Skeletal muscle cell (primary cell): Measurements from ENCODE around the gene NAA10.
A peak's percentile ranks its signal among the peaks of the same experiment; 100 is the strongest.

Experiments used
- DNase-seq: peaks from one replicate; pipeline ENCODE4 v3.0.0-alpha.2; 2010; ENCODE audit warnings: low read depth
- H3K4me3 ChIP-seq: 2 replicates; pipeline ENCODE4 v1.5.1; 2011; ENCODE audit warnings: low read depth, mild to moderate bottlenecking, control low read depth, low read length, moderate library complexity

The NAA10 gene

DNA sequence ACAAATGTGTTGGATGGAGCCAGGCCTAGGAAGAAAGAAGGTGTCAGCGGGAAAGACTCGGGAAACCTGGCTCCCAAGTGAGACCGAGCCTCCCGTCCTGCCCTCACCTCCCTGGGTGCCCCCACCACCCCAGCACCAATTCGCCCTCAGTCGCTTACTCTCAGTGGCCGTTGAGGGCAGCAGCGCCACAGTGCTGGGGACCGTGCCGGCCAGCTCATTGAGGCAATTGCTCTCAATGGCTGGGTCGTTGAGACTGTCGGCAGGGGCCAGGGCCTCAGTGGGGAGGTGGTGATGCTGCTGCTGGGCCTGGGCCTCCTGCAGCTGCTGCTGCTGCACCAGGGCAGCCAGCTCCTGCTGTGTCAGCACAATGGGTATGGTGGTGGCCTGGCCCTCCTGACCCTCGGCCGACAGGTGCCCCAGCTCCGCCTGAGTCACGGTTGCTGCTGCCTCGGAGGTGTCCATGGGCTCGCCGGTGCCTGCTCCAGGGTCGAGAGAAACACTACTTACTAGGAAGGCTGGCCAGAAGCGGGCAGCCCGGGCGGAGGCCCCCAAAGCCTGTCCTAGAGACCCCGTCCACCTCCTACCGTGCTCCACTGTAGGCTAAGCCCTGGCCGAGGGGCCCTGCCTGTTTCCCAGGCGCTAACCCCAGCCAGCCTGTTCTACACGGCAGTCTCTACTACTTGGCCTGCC lies 17.0 kb upstream of the NAA10 start:
- H3K4me3 ChIP-seq, result no peak overlapping the region
- DNase-seq, result no peak

DNA sequence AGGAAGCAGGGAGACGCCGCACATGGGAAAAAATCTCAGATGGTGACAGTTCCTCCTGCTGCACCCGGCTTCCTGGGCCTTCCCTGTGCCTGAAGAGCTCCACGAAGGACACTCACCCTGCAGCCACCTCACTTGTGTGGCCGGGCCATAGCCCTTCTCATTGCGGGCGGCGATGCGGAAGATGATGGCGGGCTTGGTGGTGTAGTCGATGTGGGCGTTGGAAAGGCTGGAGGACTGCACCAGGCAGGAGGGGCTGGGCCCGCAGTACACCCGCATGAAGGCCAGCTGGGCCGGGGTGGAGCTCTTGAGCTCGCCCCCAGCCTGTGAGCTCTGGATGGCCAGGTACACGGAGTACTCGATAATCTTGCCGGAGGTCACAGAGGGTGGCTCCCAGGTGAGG lies 15.3 kb upstream of the NAA10 start:
- no peak for DNase-seq

DNA sequence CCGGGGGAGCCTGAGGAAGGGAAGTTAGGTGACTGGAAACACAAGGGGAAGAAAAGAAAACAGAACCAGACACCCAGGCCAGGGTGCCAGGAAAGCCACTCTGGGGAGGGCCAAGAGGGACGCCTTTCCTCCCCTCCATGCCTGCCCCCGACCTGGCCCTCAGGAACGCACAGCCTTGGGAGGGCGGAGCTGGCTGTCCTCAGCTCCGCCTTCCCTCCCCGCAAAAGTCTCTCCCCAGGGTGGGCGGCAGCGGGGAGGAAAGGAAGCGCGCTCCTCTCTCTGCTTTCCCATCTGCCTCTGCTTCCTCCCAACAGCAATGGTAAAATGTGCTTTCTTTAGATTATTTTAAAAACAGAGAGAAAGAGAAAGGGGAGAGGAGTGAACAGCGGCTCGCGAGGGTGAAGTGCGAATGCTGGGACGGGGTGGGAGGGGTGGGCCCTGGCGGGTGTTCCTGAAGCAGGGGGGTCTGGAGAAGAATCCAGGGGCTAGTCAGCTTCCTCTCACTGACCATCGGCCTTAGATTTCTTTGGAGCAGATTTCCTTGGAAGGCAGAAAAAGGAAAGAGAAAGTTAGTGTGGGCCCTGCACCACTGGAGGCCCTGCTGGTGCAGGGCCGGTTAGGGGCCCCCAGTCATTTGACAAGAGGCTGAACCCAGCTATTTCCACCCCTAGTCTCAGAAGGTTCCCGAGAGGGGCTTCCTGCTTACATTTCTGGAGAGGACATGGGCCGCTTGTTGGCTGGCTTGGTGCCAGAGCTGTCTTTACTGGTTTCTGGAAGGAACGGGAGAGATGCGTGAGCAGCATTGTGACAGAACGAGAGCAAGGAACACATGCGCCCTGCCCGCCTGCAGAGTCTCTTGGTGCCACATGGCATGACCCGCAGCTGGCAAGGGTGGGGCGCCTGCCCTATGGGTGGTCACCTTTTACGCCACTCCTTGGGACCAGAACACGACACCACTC lies 14.3 kb upstream of the NAA10 start:
- no peak overlapping the region for H3K4me3 ChIP-seq
- no peak for DNase-seq

More for the DNA sequence above, 15.3 kb upstream of the NAA10 start:
- H3K4me3 ChIP-seq, result no peak overlapping the region

DNA sequence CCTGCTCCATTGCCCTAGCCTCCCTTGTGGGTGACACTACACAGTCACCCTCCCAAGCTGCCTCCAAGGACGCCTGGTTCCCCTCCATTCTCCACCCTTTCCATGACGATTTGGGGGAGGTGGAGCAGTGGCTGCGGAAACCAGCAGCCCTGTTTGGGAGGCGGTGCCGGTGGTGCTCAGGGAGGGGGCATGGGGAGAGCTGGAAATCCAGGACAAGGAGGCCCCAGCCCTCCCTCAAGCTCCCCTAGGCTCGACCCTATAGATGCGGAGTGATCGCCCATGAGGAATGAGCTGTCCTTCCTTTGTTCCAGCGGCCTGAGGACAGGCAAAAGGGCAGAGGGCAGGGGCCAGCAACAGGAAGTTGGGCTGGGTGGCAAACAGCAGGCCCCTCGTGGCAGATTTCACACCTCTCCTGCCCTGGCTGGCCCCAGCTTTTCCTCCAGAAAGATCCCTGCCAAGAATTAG lies 13.2 kb upstream of the NAA10 start:
- no peak for DNase-seq
- H3K4me3 ChIP-seq, result no peak overlapping the region

DNA sequence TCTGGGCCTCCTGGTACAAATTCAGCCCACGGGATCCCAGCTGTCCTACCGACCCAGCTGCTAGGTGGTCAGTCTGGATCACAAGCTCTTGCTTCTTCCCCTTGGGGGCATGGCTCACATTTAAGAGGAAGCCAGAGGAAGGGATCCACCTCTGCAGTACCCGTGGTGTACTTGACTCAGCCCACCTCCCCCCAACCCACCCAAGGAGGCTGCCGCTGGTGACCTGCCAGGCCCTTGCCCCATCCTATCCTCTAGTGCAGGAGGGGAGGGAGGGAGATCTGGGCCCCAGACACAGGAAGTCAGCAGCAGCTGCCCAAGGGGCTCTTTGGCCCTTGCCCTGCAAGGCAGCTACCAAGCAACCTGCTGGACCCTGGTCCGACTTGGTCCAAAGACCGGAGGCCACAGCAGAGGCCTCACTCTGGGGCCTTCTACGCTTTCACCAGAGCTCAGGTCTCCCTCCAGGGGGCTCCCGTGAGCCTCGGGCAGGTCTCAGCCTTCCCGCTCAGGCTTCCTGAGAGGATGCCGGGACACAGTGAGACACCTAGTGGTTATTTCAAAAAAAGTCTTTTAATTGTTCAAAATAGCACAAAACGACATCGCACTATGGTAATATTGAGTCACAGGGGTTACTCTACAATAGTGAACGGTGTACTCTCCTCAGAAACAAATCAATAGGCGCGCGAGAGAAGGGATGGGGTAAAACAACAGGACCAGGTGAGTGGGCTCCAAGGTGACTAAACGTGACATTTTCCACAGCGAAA lies 12.4 kb upstream of the NAA10 start:
- H3K4me3 ChIP-seq, result no peak overlapping the region
- DNase-seq, result no peak

DNA sequence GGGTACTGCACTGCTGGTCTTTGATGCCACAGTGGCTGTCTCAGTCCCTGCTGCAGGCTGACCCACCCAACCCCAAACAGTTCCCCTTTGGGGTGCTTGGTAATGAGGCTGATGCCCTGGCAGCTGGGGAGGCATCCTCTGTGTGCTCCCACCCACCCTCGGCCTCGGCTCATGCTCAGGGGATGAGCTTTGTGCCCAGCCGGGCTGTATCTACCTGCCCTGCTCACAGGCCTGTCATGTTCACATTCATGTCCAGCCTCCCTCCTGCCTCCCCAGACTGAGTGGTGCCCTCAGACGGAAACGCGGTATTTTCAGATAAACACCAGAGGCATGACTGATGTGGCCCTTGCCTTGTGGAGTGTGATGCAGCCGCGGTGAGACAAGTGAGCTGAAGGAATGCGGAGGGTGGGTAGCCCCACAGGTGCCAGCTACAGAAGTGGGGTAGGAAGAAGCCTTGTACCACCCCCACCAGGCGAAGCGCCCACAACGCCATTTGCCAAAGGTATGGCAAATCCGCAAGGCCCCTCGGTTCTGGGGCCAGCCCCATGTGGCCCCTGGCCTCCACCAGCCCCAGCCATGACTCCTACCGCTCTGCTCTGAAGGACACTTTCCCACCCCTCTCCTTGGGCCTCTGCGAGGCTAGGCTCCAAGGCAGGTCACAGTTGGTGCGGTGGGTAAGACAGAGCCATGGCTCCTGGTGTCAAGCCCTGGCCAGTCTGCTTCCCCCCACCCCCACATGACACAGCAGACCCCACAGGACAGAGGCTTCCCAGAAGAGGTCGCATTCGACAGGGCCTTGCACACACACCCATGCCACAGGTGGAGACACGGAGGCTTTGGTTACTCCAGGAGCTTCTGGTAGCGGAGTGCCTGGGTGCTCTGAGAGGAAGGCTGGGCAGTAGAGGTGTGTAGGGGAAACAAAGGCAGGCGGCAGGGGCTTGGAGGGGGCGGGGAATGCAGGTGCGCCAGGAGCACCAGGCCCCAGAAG lies 11.4 kb upstream of the NAA10 start:
- no peak for DNase-seq
- no peak overlapping the region for H3K4me3 ChIP-seq

DNA sequence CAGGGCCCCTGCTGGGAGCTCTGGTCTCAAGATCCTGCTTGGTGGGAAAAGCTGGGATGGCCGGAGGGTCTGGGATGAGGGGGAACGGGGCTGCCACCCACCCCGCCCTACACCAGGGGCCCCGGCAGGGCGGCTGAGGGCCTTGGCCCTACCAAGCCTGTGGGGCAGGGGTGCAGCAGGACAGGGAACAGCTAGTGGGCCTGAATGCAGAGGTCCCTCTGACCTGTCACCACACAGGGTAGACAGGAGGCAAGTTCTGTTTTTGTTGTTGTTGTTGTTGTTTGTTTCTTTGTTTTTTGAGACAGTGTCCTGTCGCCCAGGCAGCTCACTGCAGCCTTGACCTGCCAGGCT lies 9.9 kb upstream of the NAA10 start:
- no peak for DNase-seq
- no peak overlapping the region for H3K4me3 ChIP-seq

DNA sequence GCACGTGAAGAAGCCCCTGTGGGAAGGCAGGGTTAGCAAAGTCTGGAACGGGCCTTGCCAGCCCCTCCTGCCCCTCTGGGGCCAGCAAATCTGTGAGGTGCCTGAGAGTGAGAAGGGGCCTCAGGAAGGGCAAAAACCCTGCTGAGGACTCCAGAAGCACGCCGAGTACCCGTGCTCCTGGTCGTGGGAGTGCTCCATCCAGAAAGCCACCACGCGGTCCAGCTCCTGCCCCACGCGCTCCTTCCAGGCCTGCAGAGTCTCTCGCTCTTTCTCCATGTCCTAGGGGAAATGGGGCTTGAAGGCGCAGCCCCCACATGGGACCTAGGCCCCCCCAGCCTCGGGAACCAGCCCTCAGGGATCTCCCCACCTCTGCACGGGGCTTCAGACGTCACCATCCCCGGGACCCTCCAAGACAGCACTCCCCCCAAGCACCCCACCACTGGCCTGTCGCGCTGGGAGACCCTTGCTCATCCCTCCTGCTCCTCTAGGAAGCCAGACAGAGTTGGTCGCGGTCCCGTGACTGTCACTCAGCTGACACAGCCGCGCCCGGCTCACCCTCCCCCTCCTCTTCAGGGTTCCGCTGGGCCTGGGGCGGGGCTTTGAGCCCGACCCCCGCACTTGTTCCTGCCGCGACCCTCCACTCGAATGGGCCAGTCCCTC lies 9.4 kb upstream of the NAA10 start, which contains the start of gene RENBP:
TSS of gene RENBP (minus strand) at position 504 of the 660 bp plus-strand sequence. CDS start at position 471, 33 bp downstream.
- no peak within 1 kb of the TSS for H3K4me3 ChIP-seq
- no peak for DNase-seq

DNA sequence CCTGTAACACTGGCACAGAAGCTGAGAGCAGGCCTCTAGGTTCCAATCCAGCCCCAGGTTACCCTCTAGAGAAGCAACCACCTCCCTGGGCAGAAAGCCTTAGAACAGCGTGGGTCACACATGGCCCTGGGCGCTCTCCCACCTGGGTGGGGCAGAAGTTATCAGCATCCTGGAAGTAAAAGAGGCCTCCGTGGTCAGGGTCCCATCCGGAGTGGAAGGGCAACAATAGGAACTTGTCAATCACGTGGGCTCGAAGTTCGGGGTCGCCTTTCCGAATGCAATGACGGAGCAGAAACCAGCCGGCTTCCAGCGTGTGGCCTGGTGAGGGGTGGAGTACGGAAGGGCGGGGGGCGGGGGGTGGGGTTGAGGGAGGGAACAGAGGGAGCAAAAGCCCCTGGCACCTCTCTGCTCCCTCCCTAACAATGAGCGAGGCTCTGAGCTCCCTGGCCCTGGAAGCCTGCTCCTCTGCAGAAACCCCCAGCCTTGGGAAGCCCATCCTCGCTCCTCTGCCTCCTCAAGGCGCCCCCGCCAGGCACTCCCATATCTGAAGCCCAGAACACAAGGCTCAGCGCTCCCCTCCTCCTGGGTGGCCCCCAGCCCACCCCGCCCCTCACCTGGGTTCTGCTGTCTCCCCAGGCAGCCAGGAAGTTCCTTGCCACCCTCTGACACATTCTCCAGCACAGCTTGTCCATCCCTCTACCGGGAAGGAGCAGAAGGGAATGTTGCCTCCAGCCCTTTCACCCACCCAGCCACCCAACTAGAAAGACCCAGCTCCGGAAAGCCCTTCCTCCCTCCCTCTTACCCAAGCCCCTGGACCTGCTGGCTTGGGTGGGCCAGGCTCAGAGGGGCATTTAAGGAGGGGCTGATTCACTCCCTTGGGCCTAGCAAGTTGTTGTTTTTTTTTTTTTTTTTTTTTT lies 6.8 kb upstream of the NAA10 start:
- DNase-seq, result no peak
- no peak overlapping the region for H3K4me3 ChIP-seq

DNA sequence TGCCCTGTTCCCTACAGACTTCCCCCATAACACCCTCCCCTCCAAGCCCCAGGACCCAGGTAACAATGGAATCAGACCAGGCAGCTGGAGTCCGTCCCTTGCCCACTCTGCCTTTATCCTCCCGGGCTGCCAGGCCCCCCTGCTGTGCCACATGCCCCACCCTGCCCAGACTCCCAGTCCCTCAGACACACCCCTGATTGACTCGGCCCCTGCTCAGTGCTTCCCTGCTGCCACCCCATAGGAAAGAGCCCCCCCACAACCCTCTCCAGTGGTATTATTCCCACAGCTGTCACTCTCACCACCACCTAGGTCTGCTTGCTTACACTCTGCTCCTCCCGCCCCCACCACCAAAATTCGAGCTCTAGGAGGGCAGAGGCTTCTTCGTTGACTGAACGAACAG lies 4.7 kb upstream of the NAA10 start:
- DNase-seq, result no peak
- H3K4me3 ChIP-seq, result no peak overlapping the region

DNA sequence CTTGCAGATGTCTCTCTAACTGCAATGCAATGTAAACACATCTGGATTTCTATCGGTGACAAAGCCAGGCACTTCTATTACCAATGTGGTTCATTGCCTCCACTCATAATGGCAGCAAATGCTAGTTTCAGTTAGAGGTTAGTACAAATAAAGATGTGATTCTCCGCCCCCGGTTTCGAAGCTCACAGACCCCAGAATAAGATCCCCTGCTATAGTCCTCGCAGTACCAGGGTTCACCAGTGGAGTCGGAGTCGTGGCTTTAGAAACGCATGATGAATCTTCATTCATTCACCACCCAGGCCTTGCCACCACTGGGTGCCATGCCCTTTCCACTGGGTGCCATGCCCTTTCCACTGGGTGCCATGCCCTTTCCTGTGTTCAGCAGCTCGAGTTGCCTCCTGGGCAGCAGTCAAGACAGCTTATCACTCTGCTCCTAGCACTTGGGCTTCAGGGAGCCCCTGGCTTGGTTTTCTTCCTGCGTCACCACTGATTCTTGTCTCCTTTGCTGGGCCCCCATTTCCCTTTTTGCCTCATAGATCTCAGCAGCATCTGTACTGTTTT lies 3.5 kb upstream of the NAA10 start:
- DNase-seq, result no peak
- no peak overlapping the region for H3K4me3 ChIP-seq

DNA sequence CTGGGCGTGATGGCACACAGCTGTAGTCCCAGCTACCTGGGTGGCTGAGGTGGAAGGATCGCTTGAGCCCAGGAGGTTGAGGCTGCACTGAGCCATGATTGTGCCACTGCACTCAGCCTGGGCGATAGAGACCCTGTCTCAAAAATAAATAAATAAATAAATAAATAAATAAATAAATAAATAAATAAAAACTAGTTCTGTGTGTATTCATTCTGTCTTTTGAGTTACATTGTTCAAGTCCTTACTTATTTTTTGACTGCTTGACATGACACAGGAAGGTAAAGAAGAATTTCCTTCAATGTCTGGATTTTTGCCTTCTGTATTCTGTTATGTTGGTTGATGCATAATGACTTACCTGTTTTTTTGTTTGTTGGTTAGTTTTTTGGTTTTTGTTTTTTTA lies 2.2 kb upstream of the NAA10 start:
- no peak overlapping the region for H3K4me3 ChIP-seq
- no peak for DNase-seq

DNA sequence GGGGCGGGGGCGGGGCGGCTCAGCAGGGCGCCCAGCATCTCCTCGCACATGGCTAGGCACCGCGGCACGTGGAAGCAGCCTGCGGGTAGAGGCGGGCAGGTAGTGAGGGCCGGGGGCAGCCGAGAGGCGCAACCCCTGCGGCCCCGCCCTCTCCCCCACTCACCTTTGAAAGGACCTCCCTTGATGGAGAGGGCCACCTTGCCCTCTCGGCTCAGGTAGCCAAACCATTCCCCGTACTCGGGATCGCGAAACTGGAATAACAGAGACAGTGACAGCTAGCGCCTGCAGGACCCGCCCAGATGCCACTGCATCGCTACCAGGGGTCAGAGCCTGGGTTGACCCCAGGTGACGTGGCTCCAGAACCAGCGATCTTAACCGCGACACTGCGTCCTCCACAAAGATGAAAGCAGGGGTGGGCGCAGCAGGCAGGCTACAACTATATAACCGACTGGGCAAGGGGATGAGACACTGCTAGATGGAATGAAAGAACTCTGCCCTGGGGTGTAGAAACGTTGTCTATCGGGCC lies 552 bp upstream of the NAA10 start:
- no peak for DNase-seq
- H3K4me3 ChIP-seq, result peak overlapping the region; percentile 40

DNA sequence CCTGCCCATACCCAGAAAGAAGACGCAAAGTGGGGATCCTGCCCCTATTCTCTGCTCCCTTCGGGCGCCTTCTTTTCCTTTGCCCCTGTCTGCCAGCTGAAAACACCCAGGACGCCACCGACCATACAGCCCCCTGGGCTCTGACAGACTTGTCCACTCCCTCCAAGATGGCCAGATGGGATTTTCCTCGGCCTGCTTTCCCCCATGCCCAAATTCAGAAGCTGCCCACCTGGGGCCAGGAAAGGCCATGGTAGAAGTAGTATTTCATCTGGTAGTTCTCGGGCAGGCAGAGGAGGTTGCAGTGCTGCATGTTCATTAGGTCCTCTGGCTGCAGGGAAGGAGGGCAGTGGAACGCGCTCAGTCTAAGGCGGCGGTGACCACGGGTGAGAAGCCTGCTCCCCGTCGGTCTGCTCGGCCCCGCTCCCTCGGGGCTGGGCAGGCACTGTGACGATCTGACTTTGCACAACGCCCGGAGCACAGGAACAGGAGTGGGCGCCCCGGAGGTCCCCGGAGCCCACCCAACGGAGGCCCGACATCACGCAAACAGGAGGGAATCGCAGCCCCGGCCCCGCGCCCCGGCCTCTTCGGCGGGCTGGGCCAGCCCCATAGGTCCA lies 582 bp downstream of the NAA10 start:
- H3K4me3 ChIP-seq, result peak overlapping the region; percentile 62
- DNase-seq, result no peak

DNA sequence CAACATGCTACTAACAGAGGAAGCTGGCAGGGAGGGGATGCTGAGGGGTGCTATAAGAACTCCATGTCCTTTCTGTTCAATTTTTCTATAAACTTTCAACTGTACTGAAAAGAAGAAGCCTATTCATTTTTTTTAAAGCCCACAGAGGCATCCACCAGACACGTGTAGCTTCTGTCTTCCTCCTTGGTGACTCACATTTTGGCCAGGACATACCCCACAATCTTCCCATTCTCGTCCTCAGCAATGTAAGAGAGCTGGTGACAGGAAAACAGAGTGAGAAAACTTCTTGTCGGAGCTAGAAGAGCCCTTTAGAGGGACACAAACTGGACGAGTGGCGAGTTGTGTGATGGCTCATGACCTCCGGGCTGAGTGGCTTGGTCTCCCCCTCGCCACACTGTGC lies 1.1 kb downstream of the NAA10 start:
- no peak for DNase-seq
- peak overlapping the region; percentile 62 for H3K4me3 ChIP-seq

DNA sequence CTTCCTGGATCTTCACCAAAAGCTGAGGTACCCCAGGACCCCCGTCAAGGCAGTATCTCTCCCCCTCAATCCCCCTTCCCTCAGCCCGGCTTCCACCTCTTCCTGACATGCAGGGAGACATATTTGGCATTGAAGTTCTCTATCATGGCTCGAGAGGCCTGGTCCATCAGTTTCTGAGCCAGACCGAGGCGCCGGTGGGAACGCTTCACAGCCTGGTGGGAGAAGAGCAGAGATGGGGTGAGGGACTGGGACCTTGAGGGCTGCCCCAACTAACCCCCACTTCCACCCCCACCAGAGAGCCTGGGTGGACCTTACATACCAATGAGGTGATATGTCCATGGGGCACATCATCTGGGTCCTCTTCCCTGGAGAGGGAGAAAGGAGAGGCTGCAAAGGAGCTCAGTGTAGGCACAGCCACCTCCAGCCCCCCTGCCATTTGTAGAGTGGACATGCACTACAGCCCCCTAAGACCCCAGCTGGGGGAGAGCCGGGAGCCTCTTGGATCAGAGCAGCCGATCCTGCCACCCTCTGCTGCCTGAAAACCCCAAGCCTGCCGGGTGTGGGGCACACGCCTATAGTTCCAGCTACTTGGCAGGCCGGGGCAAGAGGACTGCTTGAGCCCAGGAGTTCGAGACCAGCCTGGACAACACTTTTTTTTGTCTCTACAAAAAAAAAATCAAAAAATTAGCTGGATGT lies 2.5 kb downstream of the NAA10 start:
- no peak for DNase-seq
- H3K4me3 ChIP-seq, result no peak overlapping the region
